DOHH2 (cell line): ENCODE results near the gene COL7A1.

Source experiments
- EZH2phosphoT487 ChIP-seq: fragments of 200-600 bp; sonication (generic); IDR thresholded peaks from 2 replicates; pipeline ENCODE4 v1.6.1; 2017; ENCODE audit warnings: borderline replicate concordance, mild to moderate bottlenecking, antibody characterized with exemption, low read length, moderate library complexity, mixed read lengths
- TF ChIP-seq, protein P1 (sequence below): fragments of 200-600 bp; sonication (generic); IDR thresholded peaks from one replicate; pipeline ENCODE4 v1.5.1; 2014; ENCODE audit warnings: antibody characterized with exemption, mild to moderate bottlenecking, low read depth, low read length; ENCODE audit not compliant: poor library complexity, severe bottlenecking

DNA sequence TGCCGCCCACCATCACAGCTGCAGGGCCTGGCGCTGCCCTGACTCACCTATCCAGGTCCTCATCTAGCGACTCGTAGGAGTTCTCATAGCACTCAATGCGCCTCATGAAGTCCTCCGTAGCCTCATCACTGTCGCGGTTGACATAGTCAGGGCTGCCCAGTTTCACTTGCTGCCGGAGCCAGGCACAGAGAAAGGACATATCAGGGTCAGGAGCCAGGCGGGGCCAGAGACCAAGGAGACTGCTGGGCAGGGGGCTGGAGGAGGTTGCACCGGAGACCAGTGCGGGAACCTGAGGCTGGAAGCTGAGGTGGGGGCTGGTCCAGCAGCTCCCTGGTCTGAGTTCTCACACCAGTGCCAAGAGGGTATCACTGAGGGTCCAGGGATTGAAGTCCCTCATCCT, 56.7 kb downstream of the COL7A1 start:
- TF ChIP-seq, protein P1, sequence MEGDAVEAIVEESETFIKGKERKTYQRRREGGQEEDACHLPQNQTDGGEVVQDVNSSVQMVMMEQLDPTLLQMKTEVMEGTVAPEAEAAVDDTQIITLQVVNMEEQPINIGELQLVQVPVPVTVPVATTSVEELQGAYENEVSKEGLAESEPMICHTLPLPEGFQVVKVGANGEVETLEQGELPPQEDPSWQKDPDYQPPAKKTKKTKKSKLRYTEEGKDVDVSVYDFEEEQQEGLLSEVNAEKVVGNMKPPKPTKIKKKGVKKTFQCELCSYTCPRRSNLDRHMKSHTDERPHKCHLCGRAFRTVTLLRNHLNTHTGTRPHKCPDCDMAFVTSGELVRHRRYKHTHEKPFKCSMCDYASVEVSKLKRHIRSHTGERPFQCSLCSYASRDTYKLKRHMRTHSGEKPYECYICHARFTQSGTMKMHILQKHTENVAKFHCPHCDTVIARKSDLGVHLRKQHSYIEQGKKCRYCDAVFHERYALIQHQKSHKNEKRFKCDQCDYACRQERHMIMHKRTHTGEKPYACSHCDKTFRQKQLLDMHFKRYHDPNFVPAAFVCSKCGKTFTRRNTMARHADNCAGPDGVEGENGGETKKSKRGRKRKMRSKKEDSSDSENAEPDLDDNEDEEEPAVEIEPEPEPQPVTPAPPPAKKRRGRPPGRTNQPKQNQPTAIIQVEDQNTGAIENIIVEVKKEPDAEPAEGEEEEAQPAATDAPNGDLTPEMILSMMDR, result no peak
- no peak for TF ChIP-seq EZH2phosphoT487
